Colonic mucosa (tissue), 4 donors: Measurements from ENCODE around the gene TTLL11. TPM values are rescaled to one million over a fixed set of nuclear protein-coding genes. Genes with fewer than 3 reads are reported as not detected.

Experiments used
- DNase-seq: peaks from one replicate; pipeline ENCODE4 v3.0.0-alpha.2; 2020
- H3K27ac ChIP-seq: fragments of 200-600 bp; one replicate; pipeline ENCODE4 v1.8.0; 2021
- H3K27me3 ChIP-seq: fragments of 200-600 bp; one replicate; pipeline ENCODE4 v1.8.0; 2021
- H3K36me3 ChIP-seq: fragments of 200-600 bp; one replicate; pipeline ENCODE4 v1.8.0; 2021
- H3K4me1 ChIP-seq: fragments of 200-600 bp; one replicate; pipeline ENCODE4 v1.8.0; 2021; ENCODE audit warnings: mild to moderate bottlenecking
- H3K4me3 ChIP-seq: fragments of 200-600 bp; one replicate; pipeline ENCODE4 v1.8.0; 2021
- H3K9ac ChIP-seq, 2 donors: one replicate each; pipeline ENCODE4 v1.7.0; 2013; ENCODE audit warnings: control low read depth in 2 of 2, low read depth in 2 of 2, low read length in 2 of 2
- H3K9me3 ChIP-seq: fragments of 200-600 bp; one replicate; pipeline ENCODE4 v1.8.0; 2021
- CTCF ChIP-seq: fragments of 200-600 bp; IDR thresholded peaks from one replicate; pipeline ENCODE4 v1.8.0; 2022; ENCODE audit warnings: antibody characterized with exemption, mild to moderate bottlenecking
- intact Hi-C: fragments of 100-400 bp; cut with DNase I; formaldehyde crosslinking; loops from one replicate; pipeline ENCODE4 v1.14.1; 2022
- microRNA-seq: library from miRNA; unstranded; fragments of <30 nt; microRNA quantifications from one replicate; pipeline ENCODE4, GENCODE V29; 2019
- total RNA-seq, 2 donors: library from RNA; stranded (reverse); fragmentation: NEBNext Ultra II Directional in 1 of 2; extraction: Animal tissue kit (Norgen Biotek cat#: 25700) in 1 of 2; gene quantifications; one replicate each; pipeline ENCODE4 v1.2.1, GENCODE V29; 2021
- donor health status: healthy.
- donor health status: DM: no; HTN: no; CAD: no.
- donor health status: DM: no; HTN: no; CAD: no.

TTLL11 gene
- total RNA-seq, 2 donors from 2014 or later: 5.1 to 5.5 TPM

- no peak for TF ChIP-seq CTCF
- H3K27me3 ChIP-seq: no peaks in the 10 kb centered on the region
- no peaks in the 10 kb centered on the region for H3K9me3 ChIP-seq
- no peak overlapping the region for H3K9ac ChIP-seq
- no peak overlapping the region for H3K4me3 ChIP-seq
- no peak for DNase-seq
- no peaks in the 10 kb centered on the region for H3K4me1 ChIP-seq
- intact Hi-C loops: no loop called here
- peaks cover 21% of the 10 kb centered on the region for H3K36me3 ChIP-seq
- no peak overlapping the region for H3K27ac ChIP-seq
Observed at GRCh38 chr9:121773954-121774714, 319.0 kb downstream of the TTLL11 start.

- Histone ChIP-seq H3K27me3 (no peaks in the 10 kb centered on the region), H3K9ac (no peak overlapping the region), H3K36me3 (peaks cover 21% of the 10 kb centered on the region), H3K4me3 (no peak overlapping the region), H3K9me3 (no peaks in the 10 kb centered on the region), H3K27ac (no peak overlapping the region), H3K4me1 (no peaks in the 10 kb centered on the region)
- no peak for TF ChIP-seq CTCF
- DNase-seq: no peak
- intact Hi-C loops: no loop called here
Observed at GRCh38 chr9:121773286-121773953, 319.7 kb downstream of the TTLL11 start.

GRCh38 chr9:121772600-121773285, 320.4 kb downstream of the TTLL11 start:
- Histone ChIP-seq H3K4me1 (no peaks in the 10 kb centered on the region), H3K27ac (no peak overlapping the region), H3K4me3 (no peak overlapping the region), H3K27me3 (no peaks in the 10 kb centered on the region), H3K36me3 (peaks cover 21% of the 10 kb centered on the region), H3K9ac (no peak overlapping the region), H3K9me3 (no peaks in the 10 kb centered on the region)
- intact Hi-C loops: no loop called here
- no peak for TF ChIP-seq CTCF
- no peak for DNase-seq

Small RNA genes lying within 50 kb of the gene (microRNA-seq; reads per million reads assigned to microRNA genes)
- not detected for gene MIR4478

Other genes starting within 250 kb of the TTLL11 start
- gene NDUFA8, start 66.5 kb upstream of the TTLL11 start, total RNA-seq: 100 to 1,000 TPM in 1 of 2 donors, 10 to 100 TPM in 1; 77.4 to 103 TPM
- 1 to 10 TPM in 1 of 2 donors, not detected in 1; 7.0 TPM for gene MORN5, start 66.6 kb upstream of the TTLL11 start, total RNA-seq
- 1 to 10 TPM; 1.1 to 1.2 TPM for gene LHX6, start 135.6 kb upstream of the TTLL11 start, total RNA-seq
- gene RBM18, start 171.5 kb upstream of the TTLL11 start, total RNA-seq: 10 to 100 TPM; 21.5 TPM
- 10 to 100 TPM; 53.3 to 70.8 TPM for gene MRRF, start 171.6 kb upstream of the TTLL11 start, total RNA-seq